Upper lobe of left lung (tissue), 4 donors: ENCODE data around the gene UTF1.

ENCODE experiments used
- EP300 ChIP-seq, 4 donors: sonication (generic); formaldehyde crosslinking; IDR thresholded peaks; one replicate each; pipeline ENCODE4 v1.5.1; 2017; ENCODE audit warnings: antibody characterized with exemption in 4 of 4, control low read depth in 2 of 4
- POLR2A ChIP-seq, 4 donors: fragments of 450-650 bp; IDR thresholded peaks; one replicate each; pipeline ENCODE4 v1.5.1; 2016 to 2017; ENCODE audit warnings: antibody characterized with exemption in 4 of 4, mild to moderate bottlenecking in 2 of 4
- TF ChIP-seq, protein P1 (sequence below), 6 experiments: fragments of 450-650 bp in 4 of 6; fragments of 200-600 bp in 2 of 6; sonication (generic) in 2 of 6; IDR thresholded peaks; one replicate each; pipeline ENCODE4 v1.5.1; 2016 to 2019; ENCODE audit warnings: antibody characterized with exemption in 6 of 6

GRCh38 chr10:133198206-133198605 is 31.8 kb upstream of the UTF1 start:
- TF ChIP-seq, protein P1, sequence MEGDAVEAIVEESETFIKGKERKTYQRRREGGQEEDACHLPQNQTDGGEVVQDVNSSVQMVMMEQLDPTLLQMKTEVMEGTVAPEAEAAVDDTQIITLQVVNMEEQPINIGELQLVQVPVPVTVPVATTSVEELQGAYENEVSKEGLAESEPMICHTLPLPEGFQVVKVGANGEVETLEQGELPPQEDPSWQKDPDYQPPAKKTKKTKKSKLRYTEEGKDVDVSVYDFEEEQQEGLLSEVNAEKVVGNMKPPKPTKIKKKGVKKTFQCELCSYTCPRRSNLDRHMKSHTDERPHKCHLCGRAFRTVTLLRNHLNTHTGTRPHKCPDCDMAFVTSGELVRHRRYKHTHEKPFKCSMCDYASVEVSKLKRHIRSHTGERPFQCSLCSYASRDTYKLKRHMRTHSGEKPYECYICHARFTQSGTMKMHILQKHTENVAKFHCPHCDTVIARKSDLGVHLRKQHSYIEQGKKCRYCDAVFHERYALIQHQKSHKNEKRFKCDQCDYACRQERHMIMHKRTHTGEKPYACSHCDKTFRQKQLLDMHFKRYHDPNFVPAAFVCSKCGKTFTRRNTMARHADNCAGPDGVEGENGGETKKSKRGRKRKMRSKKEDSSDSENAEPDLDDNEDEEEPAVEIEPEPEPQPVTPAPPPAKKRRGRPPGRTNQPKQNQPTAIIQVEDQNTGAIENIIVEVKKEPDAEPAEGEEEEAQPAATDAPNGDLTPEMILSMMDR (IDR thresholded peaks at IDR 0.05): no peak
- TF ChIP-seq EP300 (IDR thresholded peaks at IDR 0.05): no peak
- TF ChIP-seq POLR2A (IDR thresholded peaks at IDR 0.05): no peak
